RPMI8226 (cell line): ENCODE measurements around the gene ACVR1B.

Experiments used
- DNase-seq: peaks from one replicate; pipeline ENCODE4 v3.0.0-alpha.2; 2015

ACVR1B gene

GRCh38 chr12:52005903-52006703 lies 54.6 kb downstream of the ACVR1B start:
- DNase-seq, result peak; percentile 69

GRCh38 chr12:52006726-52007157 lies 55.2 kb downstream of the ACVR1B start, which contains the start of gene TAMALIN:
TAMALIN (plus strand) TSS chr12:52006946; CDS start chr12:52007020, 74 bp downstream.
- DNase-seq, result peak; percentile 41

GRCh38 chr12:52007158-52007921 lies 55.8 kb downstream of the ACVR1B start:
- no peak for DNase-seq

- no peak for DNase-seq
Measured at GRCh38 chr12:52007982-52008510, 56.5 kb downstream of the ACVR1B start.

- no peak for DNase-seq
Measured at GRCh38 chr12:52009081-52009751, 57.7 kb downstream of the ACVR1B start.

GRCh38 chr12:52010152-52010622 lies 58.7 kb downstream of the ACVR1B start:
- no peak for DNase-seq

- DNase-seq, result no peak
Measured at GRCh38 chr12:52010692-52011601, 59.4 kb downstream of the ACVR1B start.

- DNase-seq, result no peak
Measured at GRCh38 chr12:52011602-52012214, 60.2 kb downstream of the ACVR1B start.

GRCh38 chr12:52013626-52014310 lies 62.3 kb downstream of the ACVR1B start:
- no peak for DNase-seq

GRCh38 chr12:52014567-52015530 lies 63.4 kb downstream of the ACVR1B start:
- DNase-seq, result no peak

- DNase-seq, result no peak
Measured at GRCh38 chr12:52015532-52016041, 64.1 kb downstream of the ACVR1B start.

- no peak for DNase-seq
Measured at GRCh38 chr12:52018433-52019112, 67.1 kb downstream of the ACVR1B start.

GRCh38 chr12:52019113-52019770 lies 67.7 kb downstream of the ACVR1B start:
- no peak for DNase-seq

GRCh38 chr12:52020539-52021336 lies 69.2 kb downstream of the ACVR1B start:
- DNase-seq, result peak; percentile 70

- DNase-seq, result no peak
Measured at GRCh38 chr12:52022841-52023181, 71.3 kb downstream of the ACVR1B start.

GRCh38 chr12:52023182-52023975 lies 71.9 kb downstream of the ACVR1B start:
- peak; percentile 89 for DNase-seq
